ENCODE data around the gene SGO2. TPM values are rescaled to one million over a fixed set of nuclear protein-coding genes. Genes with fewer than 3 reads are reported as not detected.

The SGO2 gene
- total RNA-seq, 1 donor from 2014 or later, result 1.7 TPM

DNA sequence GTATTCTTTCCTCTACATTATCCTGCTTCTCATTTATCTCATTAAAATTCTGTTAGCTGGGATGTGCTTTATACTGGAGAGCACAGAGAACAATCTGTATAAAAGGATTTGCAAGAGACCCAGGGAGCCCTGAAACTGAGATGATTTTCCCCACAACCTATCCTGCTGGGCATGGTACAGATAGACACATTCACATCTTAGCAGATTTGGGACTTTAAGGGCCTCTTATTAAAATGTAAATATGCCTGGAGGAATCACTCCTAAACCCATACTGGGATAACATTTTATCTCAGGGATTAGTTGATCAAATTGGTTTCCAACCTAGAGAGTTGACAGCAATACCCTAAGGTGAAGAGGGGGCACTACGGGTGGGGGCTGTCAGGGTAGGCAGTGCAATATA is 105.3 kb downstream of the SGO2 start:
- Histone ChIP-seq H3K4me1 (no peaks in the 10 kb centered on the region), H3K9me3 (no peaks in the 10 kb centered on the region), H3K27me3 (no peaks in the 10 kb centered on the region), H3K4me3 (no peak overlapping the region), H3K36me3 (no peaks in the 10 kb centered on the region), H3K27ac (no peak overlapping the region)
- DNase-seq (ENCODE audit: extremely low spot score in 2 of 2), result no peak
- TF ChIP-seq, protein P1, sequence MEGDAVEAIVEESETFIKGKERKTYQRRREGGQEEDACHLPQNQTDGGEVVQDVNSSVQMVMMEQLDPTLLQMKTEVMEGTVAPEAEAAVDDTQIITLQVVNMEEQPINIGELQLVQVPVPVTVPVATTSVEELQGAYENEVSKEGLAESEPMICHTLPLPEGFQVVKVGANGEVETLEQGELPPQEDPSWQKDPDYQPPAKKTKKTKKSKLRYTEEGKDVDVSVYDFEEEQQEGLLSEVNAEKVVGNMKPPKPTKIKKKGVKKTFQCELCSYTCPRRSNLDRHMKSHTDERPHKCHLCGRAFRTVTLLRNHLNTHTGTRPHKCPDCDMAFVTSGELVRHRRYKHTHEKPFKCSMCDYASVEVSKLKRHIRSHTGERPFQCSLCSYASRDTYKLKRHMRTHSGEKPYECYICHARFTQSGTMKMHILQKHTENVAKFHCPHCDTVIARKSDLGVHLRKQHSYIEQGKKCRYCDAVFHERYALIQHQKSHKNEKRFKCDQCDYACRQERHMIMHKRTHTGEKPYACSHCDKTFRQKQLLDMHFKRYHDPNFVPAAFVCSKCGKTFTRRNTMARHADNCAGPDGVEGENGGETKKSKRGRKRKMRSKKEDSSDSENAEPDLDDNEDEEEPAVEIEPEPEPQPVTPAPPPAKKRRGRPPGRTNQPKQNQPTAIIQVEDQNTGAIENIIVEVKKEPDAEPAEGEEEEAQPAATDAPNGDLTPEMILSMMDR (IDR thresholded peaks at IDR 0.05), result no peak
- no peak for TF ChIP-seq POLR2AphosphoS5 (IDR thresholded peaks at IDR 0.05; ENCODE audit: insufficient read depth in 1 of 2, low read depth in 1 of 2)
- TF ChIP-seq POLR2A (IDR thresholded peaks at IDR 0.05), result no peak
- intact Hi-C loops (cut with DNase I), result no loop called here

Other genes with a start within 250 kb of the SGO2 start
- 65.6 TPM for gene SPATS2L, start 219.5 kb upstream of the SGO2 start, total RNA-seq
- 16.9 TPM for gene KCTD18, start 16.1 kb upstream of the SGO2 start, total RNA-seq
- 84.5 TPM for gene AOX1, start 59.8 kb downstream of the SGO2 start, total RNA-seq